Measurements from ENCODE around the gene CCM2L. TPM values are rescaled to one million over a fixed set of nuclear protein-coding genes. Genes with fewer than 3 reads are reported as not detected.

CCM2L gene
- total and polyA plus RNA-seq, 2 donors (not counting 3 experiments of a cell fraction or from before 2014, with no cell fraction given) = 10.8 to 13.4 TPM

GRCh38 chr20:32040142-32040953 is 30.1 kb downstream of the CCM2L start:
- no peaks in the 10 kb centered on the region for H3K79me2 ChIP-seq (ENCODE audit: control insufficient read depth, insufficient read depth, low read length)
- intact Hi-C loops (cut with micrococcal nuclease) (no loop called here), dilution Hi-C loops (cut with MboI; ENCODE audit: extremely low pct_ligation_motif_present, low sequenced_read_pairs) (no loop called here)
- DNase-seq (ENCODE audit: low read depth, low spot score) = no peak
- H3K9me1 ChIP-seq (replicated peaks; ENCODE audit: control insufficient read depth, extremely low read depth, insufficient read depth, low read length) = no peaks in the 10 kb centered on the region
- no peak for FAIRE-seq
- H3K27me3 ChIP-seq (ENCODE audit: control insufficient read depth in 2 of 2, insufficient read depth in 2 of 2, low read length in 2 of 2) = peaks cover 11 to 19% of the 10 kb centered on the region in 2 experiments
- no peak overlapping the region for H2AFZ ChIP-seq (ENCODE audit: low read depth, low read length)
- H3K27ac ChIP-seq (ENCODE audit: insufficient read depth, low read depth, low read length) = no peak overlapping the region
- POLR2A ChIA-PET = no interaction called here
- no peaks in the 10 kb centered on the region for H3K36me3 ChIP-seq (ENCODE audit: control insufficient read depth in 2 of 2, extremely low read depth in 1 of 2, insufficient read depth in 2 of 2, low read length in 2 of 2)
- no peaks in the 10 kb centered on the region for H3K4me1 ChIP-seq (ENCODE audit: control insufficient read depth, extremely low read depth, insufficient read depth, low read length)
- no peak overlapping the region for H3K4me3 ChIP-seq (replicated peaks in 1 of 3; ENCODE audit: insufficient read depth in 1 of 3, low read depth in 1 of 3, low read length in 3 of 3)
- BruUV-seq (replicated peaks) = no TSS peak
- CTCF ChIA-PET = interaction anchor here (0.6 to 4.1 kb wide), 4 partner anchors 10 to 217 kb away, joined by 3 to 26 read pairs (median 6); no protein-coding TSS in a partner anchor
- TF ChIP-seq, protein P1, sequence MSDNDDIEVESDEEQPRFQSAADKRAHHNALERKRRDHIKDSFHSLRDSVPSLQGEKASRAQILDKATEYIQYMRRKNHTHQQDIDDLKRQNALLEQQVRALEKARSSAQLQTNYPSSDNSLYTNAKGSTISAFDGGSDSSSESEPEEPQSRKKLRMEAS (IDR thresholded peaks at IDR 0.05; ENCODE audit: insufficient read depth, insufficient read length) = no peak
- TF ChIP-seq FOS (IDR thresholded peaks at IDR 0.05; ENCODE audit: borderline replicate concordance, insufficient read depth, low read length) (no peak), GATA2 (IDR thresholded peaks at IDR 0.05; ENCODE audit: insufficient read depth, insufficient read length, low read depth, low read length) (no peak), EZH2 (IDR thresholded peaks at IDR 0.05; ENCODE audit: borderline replicate concordance, low read depth, low read length, severe bottlenecking) (no peak), CTCF (IDR thresholded peaks at IDR 0.05; ENCODE audit: extremely low read depth in 1 of 2, insufficient read depth in 1 of 2, low read depth in 1 of 2, low read length in 2 of 2) (no peak)
- no peaks in the 10 kb centered on the region for H3K9me3 ChIP-seq (replicated peaks; ENCODE audit: control insufficient read depth, insufficient read depth, low read length)
- no peak overlapping the region for H3K9ac ChIP-seq (replicated peaks; ENCODE audit: extremely low read depth, insufficient read depth, low read length)
- H4K20me1 ChIP-seq (replicated peaks; ENCODE audit: control insufficient read depth, extremely low read depth, insufficient read depth, low read length) = no peaks in the 10 kb centered on the region
- no peak overlapping the region for H3K4me2 ChIP-seq (ENCODE audit: insufficient read depth, low read length)

Data from endothelial cell of umbilical vein (primary cell).